ENCODE measurements around the gene NUDT16L1. TPM values are rescaled to one million over a fixed set of nuclear protein-coding genes. Genes with fewer than 3 reads are reported as not detected.
A peak's percentile ranks its signal among the peaks of the same experiment; 100 is the strongest.

NUDT16L1 gene
- total RNA-seq, 4 donors from 2014 or later = 7.4 to 10.2 (median 8.8) TPM

- H3K4me1 ChIP-seq = peaks cover 13 to 16% of the 10 kb centered on the region in 2 donors
- peak overlapping the region; percentile 92 to 100 (median 92) for H3K4me3 ChIP-seq
- no peaks in the 10 kb centered on the region for H3K9me3 ChIP-seq
- peak overlapping the region; percentile 84 to 97 (median 85) for H3K27ac ChIP-seq
- in situ Hi-C loops (cut with MboI; ENCODE audit: low sequenced_read_pairs in 4 of 4) (no loop called here), intact Hi-C loops (cut with DNase I; ENCODE audit: low total_unique reads) (no loop called here)
- no peak for TF ChIP-seq POLR2A (IDR thresholded peaks at IDR 0.05)
- TF ChIP-seq CTCF (IDR thresholded peaks at IDR 0.05 in 4 of 5, conservative IDR thresholded peaks at IDR 0.05 in 1 of 5) = no peak
- no peaks in the 10 kb centered on the region for H3K27me3 ChIP-seq
- ATAC-seq (no peak), DNase-seq (no peak)
- H3K36me3 ChIP-seq = peaks cover 0 to 19% of the 10 kb centered on the region in 2 donors
Observed at GRCh38 chr16:4733211-4733742, 39.9 kb downstream of the NUDT16L1 start.

DNA sequence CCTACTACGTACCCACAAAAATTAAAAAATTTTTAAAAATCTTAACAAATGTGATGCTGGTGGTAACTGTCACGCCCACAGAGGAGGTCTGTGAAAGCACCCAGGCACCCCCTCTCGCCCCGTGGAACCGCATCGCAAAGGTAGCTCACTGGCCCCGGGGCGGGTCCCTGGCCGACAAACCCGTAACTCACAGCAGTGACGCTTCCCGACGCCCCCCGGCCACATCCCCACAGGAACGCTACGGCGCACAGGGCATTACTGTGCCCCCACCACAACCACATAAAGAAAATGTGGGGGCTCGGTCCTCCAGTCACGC, 40.3 kb downstream of the NUDT16L1 start:
- in situ Hi-C loops (cut with MboI; ENCODE audit: low sequenced_read_pairs in 4 of 4) = no loop called here
- no peak for DNase-seq

DNA sequence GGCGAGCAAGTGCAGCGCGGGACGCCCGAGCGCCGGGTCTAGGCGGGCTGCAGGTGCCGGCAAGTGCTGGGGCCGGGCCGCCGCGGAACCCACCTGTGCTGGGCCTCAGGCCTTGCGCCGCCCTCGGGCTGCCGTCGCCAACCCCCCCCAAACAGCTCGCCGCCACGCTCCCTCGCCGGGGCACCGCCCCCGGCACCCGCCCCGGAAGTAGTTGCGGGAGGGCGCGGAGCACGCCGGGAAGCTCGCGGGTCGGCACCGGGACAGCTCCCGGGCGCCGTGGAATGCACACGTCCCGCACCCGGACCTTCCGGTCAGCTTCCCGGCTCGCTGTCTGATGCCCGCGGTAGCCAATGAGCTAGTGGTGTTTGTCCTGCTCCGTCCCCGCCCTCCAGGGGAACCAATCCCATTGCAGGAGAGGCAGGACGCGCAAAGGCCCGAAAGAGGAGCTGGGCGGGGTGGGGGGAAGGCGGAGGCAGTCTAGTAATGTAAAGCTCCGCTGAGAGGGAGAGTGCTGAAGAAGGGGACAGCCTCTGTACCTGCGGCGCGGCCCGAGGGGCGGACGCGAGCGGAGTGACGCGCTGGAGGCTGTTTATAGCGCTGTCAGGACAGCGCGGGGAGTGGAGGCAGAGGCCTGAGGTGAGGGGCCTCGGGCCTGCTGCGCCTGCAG, 40.8 kb downstream of the NUDT16L1 start, which contains the start of the genes ANKS3 and DNAAF8:
Gene ANKS3, minus strand, starts transcription at position 209 of the 667 bp plus-strand sequence. CDS start 4,122 bp downstream, outside the sequence.
Gene DNAAF8, plus strand, starts transcription at position 475 of the 667 bp plus-strand sequence. CDS start 1,978 bp downstream, outside the sequence.
- intact Hi-C loops (cut with DNase I; ENCODE audit: low total_unique reads) (loop anchor here (1.0 to 2.0 kb wide), 6 partner anchors 34 to 222 kb away; partner anchors contain the start of genes MGRN1, NUDT16L1 and ROGDI), in situ Hi-C loops (cut with MboI; ENCODE audit: low sequenced_read_pairs in 4 of 4) (no loop called here)
- Histone ChIP-seq H3K27me3 (no peaks in the 10 kb centered on the region), H3K4me1 (peaks cover 13 to 16% of the 10 kb centered on the region in 2 donors), H3K4me3 (peak within 1 kb of the TSS; percentile 92 to 100 (median 92)), H3K9me3 (no peaks in the 10 kb centered on the region), H3K36me3 (peaks cover 0 to 10% of the 10 kb centered on the region in 2 donors), H3K27ac (peak within 1 kb of the TSS; percentile 84 to 97 (median 85))
- peak; percentile 48 to 50 for TF ChIP-seq POLR2A (IDR thresholded peaks at IDR 0.05)
- no peak for TF ChIP-seq CTCF (IDR thresholded peaks at IDR 0.05 in 4 of 5, conservative IDR thresholded peaks at IDR 0.05 in 1 of 5)
- peak; percentile 97 for DNase-seq
- ATAC-seq = peak; percentile 98

More for the DNA sequence above, 40.3 kb downstream of the NUDT16L1 start:
- H3K36me3 ChIP-seq = peaks cover 0 to 14% of the 10 kb centered on the region in 2 donors
- no peaks in the 10 kb centered on the region for H3K9me3 ChIP-seq
- no peaks in the 10 kb centered on the region for H3K27me3 ChIP-seq
- H3K4me1 ChIP-seq = peaks cover 13 to 16% of the 10 kb centered on the region in 2 donors
- intact Hi-C loops (cut with DNase I; ENCODE audit: low total_unique reads) = loop anchor here (1.0 to 2.0 kb wide), 6 partner anchors 35 to 223 kb away; partner anchors contain the start of genes MGRN1, NUDT16L1 and ROGDI
- H3K27ac ChIP-seq = peak overlapping the region; percentile 84 to 97 (median 85)
- no peak for ATAC-seq
- TF ChIP-seq POLR2A (IDR thresholded peaks at IDR 0.05) (no peak), CTCF (IDR thresholded peaks at IDR 0.05 in 4 of 5, conservative IDR thresholded peaks at IDR 0.05 in 1 of 5) (no peak)
- peak overlapping the region; percentile 92 to 100 (median 92) for H3K4me3 ChIP-seq

DNA sequence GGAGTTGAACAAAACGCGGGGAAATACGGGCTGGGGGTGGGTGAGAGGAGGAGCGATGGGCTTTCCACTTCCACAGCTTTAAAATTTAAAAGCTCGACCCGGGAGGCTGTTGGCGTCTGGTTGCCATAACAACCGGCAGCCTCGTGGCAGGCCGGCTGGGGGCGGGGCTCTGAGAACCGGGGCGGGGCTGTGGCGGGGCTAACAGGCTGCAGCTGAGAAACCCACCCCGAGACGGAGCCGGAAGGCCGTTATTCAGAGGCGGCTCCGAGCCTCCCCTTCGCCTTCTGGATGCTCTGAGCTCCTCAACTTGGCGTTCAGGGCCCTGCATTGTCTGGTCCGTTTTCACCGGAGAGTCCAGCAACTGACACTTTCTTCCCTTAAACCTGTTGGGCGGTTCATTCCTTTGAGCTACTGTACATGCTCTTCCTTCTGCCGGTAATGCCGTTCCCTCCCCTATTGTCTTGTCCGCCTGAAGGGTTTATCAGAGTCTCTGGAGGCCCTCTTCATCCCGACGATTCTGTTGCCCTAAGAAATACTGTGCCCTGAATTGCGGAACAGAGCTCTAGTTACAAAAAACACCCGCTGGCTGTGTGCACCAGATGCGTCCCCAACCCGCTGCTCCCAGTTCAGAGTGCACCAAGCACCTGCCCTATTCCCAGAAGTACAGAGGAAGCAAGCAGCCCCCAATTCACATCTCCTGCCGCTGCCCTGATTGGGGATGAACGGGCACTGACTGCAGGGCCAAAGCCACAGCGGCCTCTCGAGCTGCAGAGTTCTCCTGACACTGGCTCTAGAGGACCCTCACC, 41.6 kb downstream of the NUDT16L1 start:
- intact Hi-C loops (cut with DNase I; ENCODE audit: low total_unique reads) = loop anchor here (1.0 to 2.0 kb wide), 6 partner anchors 33 to 221 kb away; partner anchors contain the start of genes MGRN1, NUDT16L1 and ROGDI
- H3K36me3 ChIP-seq = peaks cover 0 to 4% of the 10 kb centered on the region in 2 donors
- no peaks in the 10 kb centered on the region for H3K9me3 ChIP-seq
- peak overlapping the region; percentile 92 to 100 (median 92) for H3K4me3 ChIP-seq
- ATAC-seq (peak; percentile 75 to 78), DNase-seq (peak; percentile 73 to 79)
- TF ChIP-seq CTCF (IDR thresholded peaks at IDR 0.05 in 4 of 5, conservative IDR thresholded peaks at IDR 0.05 in 1 of 5) (no peak), POLR2A (IDR thresholded peaks at IDR 0.05) (no peak)
- no peaks in the 10 kb centered on the region for H3K27me3 ChIP-seq
- peaks cover 13 to 16% of the 10 kb centered on the region in 2 donors for H3K4me1 ChIP-seq
- in situ Hi-C loops (cut with MboI; ENCODE audit: low sequenced_read_pairs in 4 of 4) = no loop called here
- H3K27ac ChIP-seq = peak overlapping the region; percentile 84 to 97 (median 85)
